ENCODE results near the gene NCEH1. TPM values are rescaled to one million over a fixed set of nuclear protein-coding genes. Genes with fewer than 3 reads are reported as not detected.

Gene NCEH1
- total and polyA plus RNA-seq, 2 experiments from 2014 or later, result 1.8 to 4.9 TPM

DNA sequence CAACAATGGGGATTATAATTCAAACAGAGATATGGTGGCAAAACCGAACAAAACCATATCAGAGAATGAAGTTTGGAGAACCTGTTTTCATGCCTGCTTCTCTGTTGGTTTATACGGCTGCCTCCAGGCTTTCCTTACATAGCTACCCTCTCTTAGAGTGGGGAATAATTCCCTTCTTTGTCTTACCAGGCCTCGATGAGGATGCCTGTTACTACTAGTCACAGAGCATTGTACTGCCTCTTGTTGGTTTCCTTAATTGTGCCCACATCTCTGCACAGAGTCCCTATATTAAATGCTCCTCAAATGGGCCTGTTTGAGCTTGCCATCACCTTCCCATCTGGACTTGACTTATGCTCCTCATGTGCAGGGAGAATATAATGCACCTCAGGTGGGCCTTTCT is 92.9 kb downstream of the NCEH1 start:
- Histone ChIP-seq H3K4me1 (ENCODE audit: insufficient read depth) (peaks cover 9% of the 10 kb centered on the region; the same call in 1 of the 2 replicates), H3K27me3 (ENCODE audit: insufficient read depth) (no peaks in the 10 kb centered on the region), H3K79me2 (replicated peaks; ENCODE audit: insufficient read depth) (no peaks in the 10 kb centered on the region), H3F3A (replicated peaks; ENCODE audit: low read depth) (no peaks in the 10 kb centered on the region), H3K4me3 (no peak overlapping the region), H4K20me1 (replicated peaks; ENCODE audit: insufficient read depth) (no peaks in the 10 kb centered on the region), H3K27ac (ENCODE audit: low read depth) (no peak overlapping the region), H2AFZ (no peak overlapping the region), H3K4me2 (no peak overlapping the region), H3K9me2 (ENCODE audit: insufficient read depth) (no peaks in the 10 kb centered on the region), H3K36me3 (ENCODE audit: insufficient read depth) (no peaks in the 10 kb centered on the region)
- peaks cover 8% of the 10 kb centered on the region for H3K9me3 Mint-ChIP-seq
- peaks cover 11% of the 10 kb centered on the region for H3K4me1 Mint-ChIP-seq
- H3K4me3 Mint-ChIP-seq, result no peak overlapping the region
- TF ChIP-seq ZNF331 (CRISPR knock-in tag; IDR thresholded peaks at IDR 0.05; ENCODE audit: low read depth) (no peak), CREB1 (CRISPR knock-in tag; IDR thresholded peaks at IDR 0.05; ENCODE audit: low read depth) (no peak), POLR2AphosphoS5 (IDR thresholded peaks at IDR 0.05; ENCODE audit: low read depth) (no peak), EZH2phosphoT487 (IDR thresholded peaks at IDR 0.05; ENCODE audit: unreplicated experiment) (no peak), EZH2 (IDR thresholded peaks at IDR 0.05; ENCODE audit: low read depth, unreplicated experiment) (no peak), NANOG (IDR thresholded peaks at IDR 0.05; ENCODE audit: borderline replicate concordance) (no peak), ZNF114 (CRISPR knock-in tag; IDR thresholded peaks at IDR 0.05) (no peak), JUNB (IDR thresholded peaks at IDR 0.05; ENCODE audit: unreplicated experiment) (no peak), STAT1 (IDR thresholded peaks at IDR 0.05; ENCODE audit: unreplicated experiment) (no peak)
- TF ChIP-seq, protein P1, sequence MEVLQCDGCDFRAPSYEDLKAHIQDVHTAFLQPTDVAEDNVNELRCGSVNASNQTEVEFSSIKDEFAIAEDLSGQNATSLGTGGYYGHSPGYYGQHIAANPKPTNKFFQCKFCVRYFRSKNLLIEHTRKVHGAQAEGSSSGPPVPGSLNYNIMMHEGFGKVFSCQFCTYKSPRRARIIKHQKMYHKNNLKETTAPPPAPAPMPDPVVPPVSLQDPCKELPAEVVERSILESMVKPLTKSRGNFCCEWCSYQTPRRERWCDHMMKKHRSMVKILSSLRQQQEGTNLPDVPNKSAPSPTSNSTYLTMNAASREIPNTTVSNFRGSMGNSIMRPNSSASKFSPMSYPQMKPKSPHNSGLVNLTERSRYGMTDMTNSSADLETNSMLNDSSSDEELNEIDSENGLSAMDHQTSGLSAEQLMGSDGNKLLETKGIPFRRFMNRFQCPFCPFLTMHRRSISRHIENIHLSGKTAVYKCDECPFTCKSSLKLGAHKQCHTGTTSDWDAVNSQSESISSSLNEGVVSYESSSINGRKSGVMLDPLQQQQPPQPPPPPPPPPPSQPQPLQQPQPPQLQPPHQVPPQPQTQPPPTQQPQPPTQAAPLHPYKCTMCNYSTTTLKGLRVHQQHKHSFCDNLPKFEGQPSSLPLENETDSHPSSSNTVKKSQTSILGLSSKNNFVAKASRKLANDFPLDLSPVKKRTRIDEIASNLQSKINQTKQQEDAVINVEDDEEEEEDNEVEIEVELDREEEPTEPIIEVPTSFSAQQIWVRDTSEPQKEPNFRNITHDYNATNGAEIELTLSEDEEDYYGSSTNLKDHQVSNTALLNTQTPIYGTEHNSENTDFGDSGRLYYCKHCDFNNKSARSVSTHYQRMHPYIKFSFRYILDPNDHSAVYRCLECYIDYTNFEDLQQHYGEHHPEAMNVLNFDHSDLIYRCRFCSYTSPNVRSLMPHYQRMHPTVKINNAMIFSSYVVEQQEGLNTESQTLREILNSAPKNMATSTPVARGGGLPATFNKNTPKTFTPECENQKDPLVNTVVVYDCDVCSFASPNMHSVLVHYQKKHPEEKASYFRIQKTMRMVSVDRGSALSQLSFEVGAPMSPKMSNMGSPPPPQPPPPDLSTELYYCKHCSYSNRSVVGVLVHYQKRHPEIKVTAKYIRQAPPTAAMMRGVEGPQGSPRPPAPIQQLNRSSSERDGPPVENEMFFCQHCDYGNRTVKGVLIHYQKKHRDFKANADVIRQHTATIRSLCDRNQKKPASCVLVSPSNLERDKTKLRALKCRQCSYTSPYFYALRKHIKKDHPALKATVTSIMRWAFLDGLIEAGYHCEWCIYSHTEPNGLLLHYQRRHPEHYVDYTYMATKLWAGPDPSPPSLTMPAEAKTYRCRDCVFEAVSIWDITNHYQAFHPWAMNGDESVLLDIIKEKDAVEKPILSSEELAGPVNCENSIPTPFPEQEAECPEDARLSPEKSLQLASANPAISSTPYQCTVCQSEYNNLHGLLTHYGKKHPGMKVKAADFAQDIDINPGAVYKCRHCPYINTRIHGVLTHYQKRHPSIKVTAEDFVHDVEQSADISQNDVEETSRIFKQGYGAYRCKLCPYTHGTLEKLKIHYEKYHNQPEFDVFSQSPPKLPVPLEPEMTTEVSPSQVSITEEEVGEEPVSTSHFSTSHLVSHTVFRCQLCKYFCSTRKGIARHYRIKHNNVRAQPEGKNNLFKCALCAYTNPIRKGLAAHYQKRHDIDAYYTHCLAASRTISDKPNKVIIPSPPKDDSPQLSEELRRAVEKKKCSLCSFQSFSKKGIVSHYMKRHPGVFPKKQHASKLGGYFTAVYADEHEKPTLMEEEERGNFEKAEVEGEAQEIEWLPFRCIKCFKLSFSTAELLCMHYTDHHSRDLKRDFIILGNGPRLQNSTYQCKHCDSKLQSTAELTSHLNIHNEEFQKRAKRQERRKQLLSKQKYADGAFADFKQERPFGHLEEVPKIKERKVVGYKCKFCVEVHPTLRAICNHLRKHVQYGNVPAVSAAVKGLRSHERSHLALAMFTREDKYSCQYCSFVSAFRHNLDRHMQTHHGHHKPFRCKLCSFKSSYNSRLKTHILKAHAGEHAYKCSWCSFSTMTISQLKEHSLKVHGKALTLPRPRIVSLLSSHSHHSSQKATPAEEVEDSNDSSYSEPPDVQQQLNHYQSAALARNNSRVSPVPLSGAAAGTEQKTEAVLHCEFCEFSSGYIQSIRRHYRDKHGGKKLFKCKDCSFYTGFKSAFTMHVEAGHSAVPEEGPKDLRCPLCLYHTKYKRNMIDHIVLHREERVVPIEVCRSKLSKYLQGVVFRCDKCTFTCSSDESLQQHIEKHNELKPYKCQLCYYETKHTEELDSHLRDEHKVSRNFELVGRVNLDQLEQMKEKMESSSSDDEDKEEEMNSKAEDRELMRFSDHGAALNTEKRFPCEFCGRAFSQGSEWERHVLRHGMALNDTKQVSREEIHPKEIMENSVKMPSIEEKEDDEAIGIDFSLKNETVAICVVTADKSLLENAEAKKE (CRISPR knock-in tag; IDR thresholded peaks at IDR 0.05), result no peak
- TF ChIP-seq, protein P2, sequence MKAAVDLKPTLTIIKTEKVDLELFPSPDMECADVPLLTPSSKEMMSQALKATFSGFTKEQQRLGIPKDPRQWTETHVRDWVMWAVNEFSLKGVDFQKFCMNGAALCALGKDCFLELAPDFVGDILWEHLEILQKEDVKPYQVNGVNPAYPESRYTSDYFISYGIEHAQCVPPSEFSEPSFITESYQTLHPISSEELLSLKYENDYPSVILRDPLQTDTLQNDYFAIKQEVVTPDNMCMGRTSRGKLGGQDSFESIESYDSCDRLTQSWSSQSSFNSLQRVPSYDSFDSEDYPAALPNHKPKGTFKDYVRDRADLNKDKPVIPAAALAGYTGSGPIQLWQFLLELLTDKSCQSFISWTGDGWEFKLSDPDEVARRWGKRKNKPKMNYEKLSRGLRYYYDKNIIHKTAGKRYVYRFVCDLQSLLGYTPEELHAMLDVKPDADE (IDR thresholded peaks at IDR 0.05), result no peak
- TF ChIP-seq, protein P3, sequence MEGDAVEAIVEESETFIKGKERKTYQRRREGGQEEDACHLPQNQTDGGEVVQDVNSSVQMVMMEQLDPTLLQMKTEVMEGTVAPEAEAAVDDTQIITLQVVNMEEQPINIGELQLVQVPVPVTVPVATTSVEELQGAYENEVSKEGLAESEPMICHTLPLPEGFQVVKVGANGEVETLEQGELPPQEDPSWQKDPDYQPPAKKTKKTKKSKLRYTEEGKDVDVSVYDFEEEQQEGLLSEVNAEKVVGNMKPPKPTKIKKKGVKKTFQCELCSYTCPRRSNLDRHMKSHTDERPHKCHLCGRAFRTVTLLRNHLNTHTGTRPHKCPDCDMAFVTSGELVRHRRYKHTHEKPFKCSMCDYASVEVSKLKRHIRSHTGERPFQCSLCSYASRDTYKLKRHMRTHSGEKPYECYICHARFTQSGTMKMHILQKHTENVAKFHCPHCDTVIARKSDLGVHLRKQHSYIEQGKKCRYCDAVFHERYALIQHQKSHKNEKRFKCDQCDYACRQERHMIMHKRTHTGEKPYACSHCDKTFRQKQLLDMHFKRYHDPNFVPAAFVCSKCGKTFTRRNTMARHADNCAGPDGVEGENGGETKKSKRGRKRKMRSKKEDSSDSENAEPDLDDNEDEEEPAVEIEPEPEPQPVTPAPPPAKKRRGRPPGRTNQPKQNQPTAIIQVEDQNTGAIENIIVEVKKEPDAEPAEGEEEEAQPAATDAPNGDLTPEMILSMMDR (conservative IDR thresholded peaks at IDR 0.05; ENCODE audit: low read depth in 2 of 2), result no peak
- TF ChIP-seq, protein P4, sequence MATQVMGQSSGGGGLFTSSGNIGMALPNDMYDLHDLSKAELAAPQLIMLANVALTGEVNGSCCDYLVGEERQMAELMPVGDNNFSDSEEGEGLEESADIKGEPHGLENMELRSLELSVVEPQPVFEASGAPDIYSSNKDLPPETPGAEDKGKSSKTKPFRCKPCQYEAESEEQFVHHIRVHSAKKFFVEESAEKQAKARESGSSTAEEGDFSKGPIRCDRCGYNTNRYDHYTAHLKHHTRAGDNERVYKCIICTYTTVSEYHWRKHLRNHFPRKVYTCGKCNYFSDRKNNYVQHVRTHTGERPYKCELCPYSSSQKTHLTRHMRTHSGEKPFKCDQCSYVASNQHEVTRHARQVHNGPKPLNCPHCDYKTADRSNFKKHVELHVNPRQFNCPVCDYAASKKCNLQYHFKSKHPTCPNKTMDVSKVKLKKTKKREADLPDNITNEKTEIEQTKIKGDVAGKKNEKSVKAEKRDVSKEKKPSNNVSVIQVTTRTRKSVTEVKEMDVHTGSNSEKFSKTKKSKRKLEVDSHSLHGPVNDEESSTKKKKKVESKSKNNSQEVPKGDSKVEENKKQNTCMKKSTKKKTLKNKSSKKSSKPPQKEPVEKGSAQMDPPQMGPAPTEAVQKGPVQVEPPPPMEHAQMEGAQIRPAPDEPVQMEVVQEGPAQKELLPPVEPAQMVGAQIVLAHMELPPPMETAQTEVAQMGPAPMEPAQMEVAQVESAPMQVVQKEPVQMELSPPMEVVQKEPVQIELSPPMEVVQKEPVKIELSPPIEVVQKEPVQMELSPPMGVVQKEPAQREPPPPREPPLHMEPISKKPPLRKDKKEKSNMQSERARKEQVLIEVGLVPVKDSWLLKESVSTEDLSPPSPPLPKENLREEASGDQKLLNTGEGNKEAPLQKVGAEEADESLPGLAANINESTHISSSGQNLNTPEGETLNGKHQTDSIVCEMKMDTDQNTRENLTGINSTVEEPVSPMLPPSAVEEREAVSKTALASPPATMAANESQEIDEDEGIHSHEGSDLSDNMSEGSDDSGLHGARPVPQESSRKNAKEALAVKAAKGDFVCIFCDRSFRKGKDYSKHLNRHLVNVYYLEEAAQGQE (IDR thresholded peaks at IDR 0.05; ENCODE audit: unreplicated experiment), result no peak
- ATAC-seq, result no peak
- H3K36me3 Mint-ChIP-seq (ENCODE audit: low read depth), result peaks cover 3% of the 10 kb centered on the region; the same call in 1 of the 3 replicates
- no peak for DNase-seq (ENCODE audit: low spot score)
- peaks cover 4% of the 10 kb centered on the region for H3K27me3 Mint-ChIP-seq (ENCODE audit: insufficient read depth, low read depth, poor library complexity)
- H3K27ac Mint-ChIP-seq, result no peak overlapping the region
